Measurements from ENCODE around the gene MRM3.
"Not testable (repeated sequence)": the region's sequence is repeated elsewhere in the genome, so short reads cannot be mapped to it uniquely, and the experiment has no call there.

The MRM3 gene

GRCh38 chr17:750431-751037 lies 31.6 kb upstream of the MRM3 start:
- H3K4me3 ChIP-seq (ENCODE audit: low read depth, low read length) = peak overlapping the region; percentile 67
- in situ Hi-C loops (cut with HindIII; ENCODE audit: low sequenced_read_pairs) = no loop called here
- no peak for DNase-seq (ENCODE audit: low read depth, low spot score)
- no peak for TF ChIP-seq CTCF (IDR thresholded peaks at IDR 0.05; ENCODE audit: low read depth, low read length)

- DNase-seq (ENCODE audit: low read depth, low spot score) = peak; percentile 34
- peak overlapping the region; percentile 67 for H3K4me3 ChIP-seq (ENCODE audit: low read depth, low read length)
- in situ Hi-C loops (cut with HindIII; ENCODE audit: low sequenced_read_pairs) = no loop called here
- no peak for TF ChIP-seq CTCF (IDR thresholded peaks at IDR 0.05; ENCODE audit: low read depth, low read length)
Observed at GRCh38 chr17:751269-752001, 30.7 kb upstream of the MRM3 start.

GRCh38 chr17:752002-752619 lies 30.0 kb upstream of the MRM3 start, which contains the start of gene GEMIN4:
Gene GEMIN4, minus strand, starts transcription at chr17:752264. Its CDS starts 122 bp downstream, at chr17:752142.
- H3K4me3 ChIP-seq (ENCODE audit: low read depth, low read length) = peak within 1 kb of the TSS; percentile 67
- peak; percentile 90 for TF ChIP-seq CTCF (IDR thresholded peaks at IDR 0.05; ENCODE audit: low read depth, low read length)
- peak; percentile 86 for DNase-seq (ENCODE audit: low read depth, low spot score)
- in situ Hi-C loops (cut with HindIII; ENCODE audit: low sequenced_read_pairs) = no loop called here

- H3K4me3 ChIP-seq (ENCODE audit: low read depth, low read length) = peak overlapping the region; percentile 67
- no peak for TF ChIP-seq CTCF (IDR thresholded peaks at IDR 0.05; ENCODE audit: low read depth, low read length)
- in situ Hi-C loops (cut with HindIII; ENCODE audit: low sequenced_read_pairs) = no loop called here
- DNase-seq (ENCODE audit: low read depth, low spot score) = peak; percentile 48
Observed at GRCh38 chr17:752620-753219, 29.4 kb upstream of the MRM3 start.

- no peak for DNase-seq (ENCODE audit: low read depth, low spot score)
- TF ChIP-seq CTCF (IDR thresholded peaks at IDR 0.05; ENCODE audit: low read depth, low read length) = no peak
- in situ Hi-C loops (cut with HindIII; ENCODE audit: low sequenced_read_pairs) = no loop called here
- H3K4me3 ChIP-seq (ENCODE audit: low read depth, low read length) = no peak overlapping the region
Observed at GRCh38 chr17:753418-753817, 28.7 kb upstream of the MRM3 start.

GRCh38 chr17:755319-755961 lies 26.7 kb upstream of the MRM3 start:
- in situ Hi-C loops (cut with HindIII; ENCODE audit: low sequenced_read_pairs); H3K4me3 ChIP-seq (ENCODE audit: low read depth, low read length); DNase-seq (ENCODE audit: low read depth, low spot score): not testable (repeated sequence)

- in situ Hi-C loops (cut with HindIII; ENCODE audit: low sequenced_read_pairs); H3K4me3 ChIP-seq (ENCODE audit: low read depth, low read length); DNase-seq (ENCODE audit: low read depth, low spot score): not testable (repeated sequence)
Observed at GRCh38 chr17:756010-756567, 26.1 kb upstream of the MRM3 start.

All from astrocyte of the spinal cord (primary cell).